ENCODE data around the gene CFAP90.

Gene CFAP90, protein sequence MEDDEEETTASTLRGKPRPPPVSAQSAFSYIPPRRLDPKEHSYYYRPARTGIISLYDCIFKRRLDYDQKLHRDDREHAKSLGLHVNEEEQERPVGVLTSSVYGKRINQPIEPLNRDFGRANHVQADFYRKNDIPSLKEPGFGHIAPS

DNA sequence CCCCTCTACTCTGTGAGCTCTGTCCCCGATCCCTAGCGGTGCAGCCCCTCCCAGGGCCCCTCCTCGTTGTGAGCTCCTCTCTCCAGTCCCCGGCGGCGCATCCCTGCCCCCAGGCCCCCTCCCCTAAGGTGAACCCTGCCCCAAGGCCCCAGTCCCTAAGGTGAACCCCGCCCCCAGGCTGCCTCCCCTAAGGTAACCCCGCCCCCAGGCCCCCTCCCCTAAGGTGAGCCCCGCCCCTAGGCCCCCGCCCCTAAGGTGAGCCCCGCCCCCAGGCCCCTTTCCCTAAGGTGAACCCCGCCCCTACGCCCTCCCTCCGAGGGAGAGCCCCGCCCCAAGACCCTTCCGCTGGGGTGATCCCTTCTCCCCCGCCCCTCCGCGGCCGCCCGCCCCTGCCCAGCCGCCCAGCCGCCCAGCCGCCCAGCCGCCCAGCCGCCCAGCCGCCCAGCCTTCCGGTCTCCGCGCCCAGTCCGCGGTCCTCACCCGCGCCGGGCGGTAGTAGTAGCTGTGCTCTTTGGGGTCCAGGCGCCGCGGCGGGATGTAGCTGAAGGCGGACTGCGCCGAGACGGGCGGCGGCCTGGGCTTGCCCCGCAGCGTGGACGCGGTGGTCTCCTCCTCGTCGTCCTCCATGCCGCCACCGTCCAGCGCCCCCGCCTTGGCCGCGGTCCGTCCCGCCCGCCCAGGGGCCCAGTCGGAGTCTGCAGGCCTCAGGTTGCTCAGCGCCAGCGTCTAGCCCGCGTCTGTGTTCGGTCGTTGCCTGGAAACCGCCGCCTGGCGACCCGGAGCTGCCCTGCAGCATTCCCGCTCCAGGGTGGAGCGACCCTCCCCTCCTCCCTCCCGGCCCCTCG lies at the start of gene CFAP90:
CFAP90 (minus strand) TSS at position 739 of the 845 bp plus-strand sequence; CDS start at position 627, 112 bp downstream.
- in situ Hi-C loops (cut with HindIII; ENCODE audit: low sequenced_read_pairs) = loop anchor here (25.0 kb wide), 1 partner anchor 1213 kb away; the partner anchor contains the start of genes NSUN2 and SRD5A1

GRCh38 chr5:7897014-7897600 lies 46.2 kb upstream of the CFAP90 start:
- in situ Hi-C loops (cut with HindIII; ENCODE audit: low sequenced_read_pairs) = no loop called here

- in situ Hi-C loops (cut with HindIII; ENCODE audit: low sequenced_read_pairs) = no loop called here
Observed at GRCh38 chr5:7894860-7895259, 43.9 kb upstream of the CFAP90 start.

- in situ Hi-C loops (cut with HindIII; ENCODE audit: low sequenced_read_pairs) = no loop called here
Observed at GRCh38 chr5:7894439-7894838, 43.5 kb upstream of the CFAP90 start.

GRCh38 chr5:7888901-7889300 lies 38.0 kb upstream of the CFAP90 start:
- in situ Hi-C loops (cut with HindIII; ENCODE audit: low sequenced_read_pairs) = no loop called here

DNA sequence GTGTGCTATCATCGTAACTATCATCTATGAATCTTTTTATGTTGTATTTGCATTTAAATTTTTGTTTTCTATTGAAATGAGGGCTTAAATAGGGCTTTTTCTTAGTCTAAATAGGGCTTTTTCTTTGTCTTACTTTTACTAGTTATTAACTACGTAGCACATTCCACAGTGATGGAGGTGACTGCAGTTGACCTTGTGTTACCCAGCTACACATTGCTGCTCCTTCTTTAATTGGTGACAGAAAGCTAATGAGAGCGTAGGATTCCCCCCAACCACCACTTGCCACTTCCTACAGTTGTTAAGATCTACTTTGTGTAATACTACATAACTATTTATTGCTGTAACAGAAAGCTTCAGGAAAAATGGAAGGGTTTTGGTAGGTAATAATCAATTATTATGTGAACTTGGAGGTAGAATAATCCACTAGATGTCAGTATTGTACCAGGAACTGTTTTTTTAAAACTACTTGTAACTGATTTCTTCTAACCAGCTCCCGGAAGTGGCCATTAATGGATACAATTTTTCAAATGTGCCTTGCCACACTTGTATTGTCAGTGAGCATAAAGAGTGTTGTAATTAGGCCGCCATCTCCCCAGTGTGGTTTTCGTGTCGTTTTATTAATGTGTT lies 36.0 kb upstream of the CFAP90 start:
- in situ Hi-C loops (cut with HindIII; ENCODE audit: low sequenced_read_pairs) = no loop called here

DNA sequence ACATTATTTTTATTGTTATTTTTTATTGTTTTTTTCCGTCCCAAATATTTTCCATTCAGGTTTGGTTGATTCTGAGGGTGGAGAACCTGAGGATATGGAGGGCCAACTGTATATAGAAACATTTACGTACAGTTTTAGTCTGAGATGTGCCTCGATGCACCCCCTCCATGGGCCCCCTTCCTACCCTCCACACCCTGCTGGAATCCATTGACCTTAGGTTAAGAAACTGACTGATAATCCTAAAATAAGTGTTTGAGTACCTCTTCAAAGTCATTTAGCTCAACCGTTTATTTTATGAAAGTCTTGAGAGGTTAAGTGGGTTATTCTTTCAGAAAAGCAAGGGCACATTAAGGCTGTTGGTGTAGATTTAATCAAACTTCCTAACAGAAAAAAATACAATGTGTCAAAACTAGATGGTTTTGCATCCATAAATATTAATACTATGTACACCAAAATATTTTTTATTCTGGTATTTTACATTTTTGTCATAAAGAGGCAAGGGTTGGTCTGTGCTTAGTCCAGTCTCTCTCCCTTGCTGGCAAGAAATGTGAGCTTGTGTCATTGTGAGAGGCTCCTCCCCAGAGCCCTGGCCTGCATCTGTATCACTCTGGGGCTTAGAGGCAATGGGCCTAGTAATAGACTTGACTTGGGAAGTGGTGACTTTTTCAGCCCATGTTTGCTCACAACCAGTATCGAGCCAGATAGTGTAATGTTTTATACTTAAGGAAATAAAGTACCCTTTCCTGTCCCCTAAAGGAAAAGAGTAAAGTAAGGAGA lies 33.7 kb upstream of the CFAP90 start:
- in situ Hi-C loops (cut with HindIII; ENCODE audit: low sequenced_read_pairs) = no loop called here

DNA sequence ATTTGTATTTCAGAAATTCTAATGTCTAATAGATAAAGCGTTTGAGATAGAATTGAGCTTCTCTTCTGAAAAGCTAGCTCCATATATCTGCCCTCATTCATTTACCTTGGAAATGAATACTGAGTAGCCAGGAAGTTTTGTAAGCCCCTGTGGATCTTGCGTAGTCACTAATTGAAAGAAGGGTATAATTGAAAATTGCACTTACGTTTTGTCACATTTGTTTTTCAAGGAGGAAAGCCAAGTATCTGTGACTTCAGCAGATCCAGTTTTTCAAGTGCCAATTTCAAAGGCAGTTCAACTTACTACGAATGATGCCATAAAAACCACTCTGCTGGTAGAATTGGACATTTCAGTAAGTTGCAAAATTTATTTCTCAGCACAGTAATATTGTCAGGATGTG lies 32.0 kb upstream of the CFAP90 start:
- in situ Hi-C loops (cut with HindIII; ENCODE audit: low sequenced_read_pairs) = no loop called here

- in situ Hi-C loops (cut with HindIII; ENCODE audit: low sequenced_read_pairs) = no loop called here
Observed at GRCh38 chr5:7881816-7882215, 30.9 kb upstream of the CFAP90 start.

DNA sequence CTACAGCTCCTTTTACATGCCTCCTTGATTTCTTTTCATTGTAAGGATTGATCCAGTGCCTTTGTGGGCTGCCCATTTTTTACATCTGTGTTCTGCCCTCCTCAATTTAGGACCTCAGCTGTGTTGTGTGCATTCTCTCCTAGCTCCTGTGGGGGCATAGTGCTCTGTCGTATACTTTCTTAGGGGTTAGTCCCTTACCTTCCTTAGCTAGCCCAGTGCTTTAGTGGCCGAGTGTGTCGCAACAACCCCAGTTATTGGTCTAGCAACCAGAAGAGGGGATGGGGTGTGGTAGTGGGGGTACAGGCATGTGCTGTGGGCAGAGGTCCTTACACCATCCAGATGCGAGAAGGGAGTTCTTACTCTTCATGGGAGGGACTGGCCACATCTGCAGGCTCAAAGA lies 30.2 kb upstream of the CFAP90 start:
- in situ Hi-C loops (cut with HindIII; ENCODE audit: low sequenced_read_pairs) = no loop called here

- in situ Hi-C loops (cut with HindIII; ENCODE audit: low sequenced_read_pairs) = no loop called here
Observed at GRCh38 chr5:7878381-7878873, 27.5 kb upstream of the CFAP90 start.

GRCh38 chr5:7877851-7878250 lies 26.9 kb upstream of the CFAP90 start:
- in situ Hi-C loops (cut with HindIII; ENCODE audit: low sequenced_read_pairs) = no loop called here

- in situ Hi-C loops (cut with HindIII; ENCODE audit: low sequenced_read_pairs) = no loop called here
Observed at GRCh38 chr5:7876867-7877266, 25.9 kb upstream of the CFAP90 start.

GRCh38 chr5:7875151-7875550 lies 24.2 kb upstream of the CFAP90 start:
- in situ Hi-C loops (cut with HindIII; ENCODE audit: low sequenced_read_pairs) = no loop called here

GRCh38 chr5:7874639-7875038 lies 23.7 kb upstream of the CFAP90 start:
- in situ Hi-C loops (cut with HindIII; ENCODE audit: low sequenced_read_pairs) = loop anchor here (25.0 kb wide), 1 partner anchor 1237 kb away; the partner anchor contains the start of genes NSUN2 and SRD5A1

DNA sequence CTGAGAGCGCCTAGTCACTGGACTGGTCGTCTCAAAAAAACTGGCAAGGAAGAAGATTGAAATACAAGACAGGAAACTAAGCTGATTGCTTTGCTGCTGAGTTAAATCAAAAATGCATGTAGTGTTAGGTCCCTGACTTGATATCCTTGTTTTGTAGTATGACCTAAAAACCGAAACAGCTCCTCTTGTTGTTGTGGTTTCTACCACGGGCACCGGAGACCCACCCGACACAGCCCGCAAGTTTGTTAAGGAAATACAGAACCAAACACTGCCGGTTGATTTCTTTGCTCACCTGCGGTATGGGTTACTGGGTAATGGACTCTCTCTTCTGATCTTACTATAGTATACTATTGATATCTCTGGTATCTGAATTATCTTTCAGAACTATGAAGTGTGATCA lies 22.3 kb upstream of the CFAP90 start:
- in situ Hi-C loops (cut with HindIII; ENCODE audit: low sequenced_read_pairs) = loop anchor here (25.0 kb wide), 1 partner anchor 1236 kb away; the partner anchor contains the start of genes NSUN2 and SRD5A1

- in situ Hi-C loops (cut with HindIII; ENCODE audit: low sequenced_read_pairs) = loop anchor here (25.0 kb wide), 1 partner anchor 1235 kb away; the partner anchor contains the start of genes NSUN2 and SRD5A1
Observed at GRCh38 chr5:7872517-7873130, 21.7 kb upstream of the CFAP90 start.

DNA sequence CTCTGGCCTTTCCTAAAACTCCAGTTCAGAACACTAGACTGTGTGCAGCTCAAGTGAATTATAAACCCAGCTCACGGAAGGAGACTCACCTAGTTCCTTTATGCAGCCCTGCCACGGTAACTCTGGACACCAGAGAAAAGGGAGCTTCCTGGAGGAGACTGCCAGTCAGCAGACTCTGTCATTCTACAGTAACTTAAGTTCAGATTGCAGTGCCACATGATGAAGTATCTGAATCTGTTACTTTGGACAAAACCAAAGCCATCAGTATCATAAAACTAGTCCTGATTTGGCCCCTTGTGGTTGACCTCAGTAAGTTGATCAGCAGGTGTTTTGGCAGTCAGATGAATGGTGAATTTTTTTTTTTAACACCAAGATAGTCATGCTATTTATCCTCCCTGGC lies 20.7 kb upstream of the CFAP90 start:
- in situ Hi-C loops (cut with HindIII; ENCODE audit: low sequenced_read_pairs) = loop anchor here (25.0 kb wide), 1 partner anchor 1234 kb away; the partner anchor contains the start of genes NSUN2 and SRD5A1

DNA sequence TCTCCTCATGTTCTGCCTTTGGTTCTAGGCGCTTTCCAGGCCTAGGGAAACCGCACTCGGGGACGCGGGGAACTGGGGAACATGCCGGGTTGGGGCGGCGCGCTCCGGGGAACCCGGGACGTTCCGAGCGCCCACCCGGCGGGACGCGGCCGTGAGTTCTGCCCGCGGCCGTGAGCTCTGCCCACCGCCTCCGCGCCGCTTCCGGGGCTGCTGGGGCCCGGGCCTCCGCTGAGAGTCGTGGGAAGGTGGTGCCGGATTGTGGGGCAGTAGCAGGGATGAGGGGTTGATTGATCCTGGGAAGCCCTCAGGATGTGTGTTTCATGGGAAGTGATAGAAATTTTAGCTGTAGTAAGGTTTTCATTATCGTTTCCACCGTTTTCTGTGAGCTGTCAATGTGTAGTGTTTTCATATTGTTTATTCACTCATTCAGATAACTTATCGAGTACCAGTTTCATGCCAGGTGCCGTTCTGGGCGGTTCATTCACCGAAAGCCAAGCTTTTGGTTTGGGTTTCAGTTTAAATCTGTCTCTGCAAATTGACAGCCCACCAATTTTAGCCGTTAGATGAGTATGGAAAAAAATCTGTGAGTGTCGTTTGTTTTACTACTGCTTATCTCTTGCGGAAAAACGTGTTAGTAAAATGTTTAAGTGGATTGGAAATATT lies 18.7 kb upstream of the CFAP90 start:
- in situ Hi-C loops (cut with HindIII; ENCODE audit: low sequenced_read_pairs) = loop anchor here (25.0 kb wide), 1 partner anchor 1232 kb away; the partner anchor contains the start of genes NSUN2 and SRD5A1
